Posterior vena cava (tissue), 2 donors: ENCODE results near the gene TAF4. TPM values are rescaled to one million over a fixed set of nuclear protein-coding genes. Genes with fewer than 3 reads are reported as not detected.

Experiments used
- DNase-seq: peaks from one replicate; pipeline ENCODE4 v3.0.0-alpha.2; 2020; ENCODE audit warnings: low spot score
- intact Hi-C, 2 donors: fragments of 100-400 bp; cut with DNase I; formaldehyde crosslinking; loops; one replicate each; pipeline versions ENCODE4 v1.14.1 to v1.14.2; 2022 to 2023
- total RNA-seq, 2 donors: library from RNA; stranded (reverse); fragmentation: NEBNext Ultra II Directional; extraction: Animal tissue kit (Norgen Biotek cat#: 25700); gene quantifications; one replicate each; pipeline ENCODE4 v1.2.1, GENCODE V29; 2021
- donor health status: DM: yes; HTN: yes; CAD: no.
- donor health status: DM: yes; HTN: yes; CAD: no.

The TAF4 gene
- total RNA-seq, 2 donors from 2014 or later, result 8.8 to 11.4 TPM

DNA sequence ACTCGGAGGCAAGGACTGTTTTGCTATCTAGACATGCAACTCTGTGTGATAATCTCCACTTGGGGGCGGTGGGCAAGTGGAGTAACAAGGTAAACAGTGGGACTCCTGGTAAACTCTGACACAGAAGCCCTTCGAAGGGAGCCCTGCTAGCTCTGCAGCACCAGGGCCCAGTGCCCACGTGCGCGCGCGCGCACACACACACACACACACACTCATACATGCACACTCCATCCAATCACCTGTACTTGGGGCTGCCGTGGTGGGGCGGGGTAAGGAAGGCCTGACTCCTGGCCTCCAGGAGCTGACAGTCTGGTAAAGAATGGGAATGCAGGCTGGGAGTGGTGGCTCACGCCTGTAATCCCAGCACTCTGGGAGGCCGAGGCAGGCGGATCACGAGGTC, 36.4 kb downstream of the TAF4 start:
- no peak for DNase-seq
- intact Hi-C loops, result no loop called here

GRCh38 chr20:62028384-62028783, 37.3 kb downstream of the TAF4 start:
- intact Hi-C loops, result no loop called here
- no peak for DNase-seq

GRCh38 chr20:62027698-62028321, 37.9 kb downstream of the TAF4 start:
- no peak for DNase-seq
- intact Hi-C loops, result no loop called here

DNA sequence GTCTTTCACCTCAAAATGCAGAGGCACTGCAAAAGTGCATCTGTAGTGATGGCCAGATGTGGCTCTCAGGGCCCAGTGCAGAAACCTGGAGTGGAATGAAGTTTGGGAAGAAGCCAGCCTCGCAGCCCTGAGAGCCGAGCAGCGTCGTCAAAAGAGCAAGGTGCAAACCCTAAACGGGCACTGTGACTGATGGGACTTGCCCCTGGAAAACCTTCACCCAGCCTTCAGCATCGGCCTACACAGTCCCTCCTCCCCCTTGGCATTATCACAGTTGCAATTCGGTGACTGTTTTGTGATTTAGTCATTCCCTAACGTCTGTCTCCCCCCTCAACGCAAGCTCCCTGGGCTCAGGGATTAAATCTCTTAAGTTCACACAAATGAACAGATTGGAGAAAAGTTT, 38.6 kb downstream of the TAF4 start:
- intact Hi-C loops, result no loop called here

DNA sequence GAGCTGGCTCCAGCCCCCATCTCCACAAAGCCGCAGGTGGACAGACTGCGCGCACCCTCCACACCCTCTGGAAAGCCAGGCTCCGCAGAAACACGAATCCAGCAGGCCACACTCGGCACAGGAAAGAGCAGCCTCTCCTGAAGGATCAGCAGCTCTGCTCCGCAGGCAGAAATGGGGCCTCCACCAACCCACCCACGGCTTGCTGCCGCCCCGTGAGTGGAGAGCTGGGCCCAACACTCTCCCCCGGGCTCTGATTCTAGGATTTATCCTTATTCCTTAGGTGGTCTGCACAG, 39.2 kb downstream of the TAF4 start:
- intact Hi-C loops, result no loop called here

More for the DNA sequence above, 38.6 kb downstream of the TAF4 start:
- no peak for DNase-seq

GRCh38 chr20:62025832-62026563, 39.7 kb downstream of the TAF4 start:
- intact Hi-C loops, result no loop called here

More for the DNA sequence above, 39.2 kb downstream of the TAF4 start:
- no peak for DNase-seq

GRCh38 chr20:62025394-62025793, 40.3 kb downstream of the TAF4 start:
- no peak for DNase-seq
- intact Hi-C loops, result no loop called here

More at GRCh38 chr20:62025832-62026563, 39.7 kb downstream of the TAF4 start:
- no peak for DNase-seq

- intact Hi-C loops, result loop anchor here in 1 of 2 donors (2.0 kb wide), 1 partner anchor 57 kb away; no protein-coding TSS in a partner anchor
- DNase-seq, result no peak
Observed at GRCh38 chr20:62023935-62024334, 41.7 kb downstream of the TAF4 start.

DNA sequence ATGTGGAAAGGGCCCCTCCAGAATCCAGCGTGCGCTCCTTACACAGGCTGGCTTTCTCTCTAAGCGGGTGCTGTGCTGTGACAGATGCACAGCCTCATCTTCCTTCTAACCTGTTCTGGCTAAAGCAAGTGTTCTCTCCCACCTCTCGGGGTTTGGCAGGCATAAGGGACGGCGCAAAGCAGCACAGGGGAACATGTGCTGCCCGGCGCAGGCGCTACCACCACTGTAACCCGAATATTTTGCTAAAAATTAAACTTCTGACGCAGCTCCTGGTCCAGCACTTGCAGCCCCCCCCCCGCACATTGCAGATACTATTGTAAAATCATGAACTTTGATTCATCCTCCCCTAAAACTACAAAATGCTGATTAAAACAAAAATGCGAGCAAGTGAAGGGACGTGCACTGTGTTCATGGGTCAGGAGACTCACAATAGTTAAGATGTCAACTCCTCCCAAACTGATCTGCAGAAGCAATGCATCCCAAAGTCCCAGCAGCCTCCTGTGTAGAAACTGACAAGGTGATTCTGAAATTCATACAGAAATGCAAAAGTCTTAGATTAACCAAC, 43.0 kb downstream of the TAF4 start:
- intact Hi-C loops, result loop anchor here in 1 of 2 donors (2.0 kb wide), 1 partner anchor 58 kb away; no protein-coding TSS in a partner anchor
- DNase-seq, result no peak

- no peak for DNase-seq
- intact Hi-C loops, result loop anchor here in 1 of 2 donors (2.0 kb wide), 1 partner anchor 59 kb away; no protein-coding TSS in a partner anchor
Observed at GRCh38 chr20:62021793-62022385, 43.8 kb downstream of the TAF4 start.

GRCh38 chr20:62020935-62021701, 44.6 kb downstream of the TAF4 start:
- intact Hi-C loops, result no loop called here
- peak; percentile 88 for DNase-seq

DNA sequence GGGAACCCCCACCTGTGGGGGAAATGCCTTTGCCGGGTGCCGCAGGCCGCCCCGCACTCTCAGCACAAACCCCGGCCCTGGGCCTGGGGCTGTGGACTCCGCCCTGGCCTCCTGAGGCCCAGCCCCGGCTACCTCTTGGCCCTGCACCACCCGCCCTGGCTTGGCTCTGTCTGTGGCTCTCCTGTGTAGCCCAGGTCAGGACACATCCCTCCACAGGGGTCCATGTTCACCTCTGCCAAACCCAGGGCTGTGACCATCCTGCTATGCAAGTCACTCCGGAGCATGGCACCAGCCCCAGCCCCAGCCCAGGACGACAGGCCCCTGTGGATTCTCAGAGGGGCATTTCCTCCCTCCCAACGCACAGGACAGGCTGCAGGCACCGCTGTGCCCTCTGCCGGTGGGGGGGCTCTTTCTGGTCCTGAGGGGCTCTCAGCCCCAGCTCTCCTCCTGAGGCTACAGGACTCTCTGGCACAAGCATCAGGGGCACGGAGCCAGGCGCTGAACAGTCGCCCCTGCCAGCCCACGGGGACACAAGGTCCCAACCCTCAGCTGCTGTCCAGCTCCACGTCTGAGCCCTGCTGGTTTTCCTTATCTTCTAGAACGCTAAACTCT, 45.7 kb downstream of the TAF4 start:
- DNase-seq, result peak; percentile 67
- intact Hi-C loops, result loop anchor here in 1 of 2 donors (5.0 kb wide), 1 partner anchor 122 kb away; the partner anchor contains the start of genes PSMA7 and SS18L1

GRCh38 chr20:62019144-62019805, 46.4 kb downstream of the TAF4 start:
- peak; percentile 71 for DNase-seq
- intact Hi-C loops, result loop anchor here in 1 of 2 donors (5.0 kb wide), 1 partner anchor 123 kb away; the partner anchor contains the start of genes PSMA7 and SS18L1

- no peak for DNase-seq
- intact Hi-C loops, result loop anchor here in 1 of 2 donors (5.0 kb wide), 1 partner anchor 124 kb away; the partner anchor contains the start of genes PSMA7 and SS18L1
Observed at GRCh38 chr20:62018437-62019143, 47.1 kb downstream of the TAF4 start.

GRCh38 chr20:62015540-62016288, 50.0 kb downstream of the TAF4 start:
- no peak for DNase-seq
- intact Hi-C loops, result loop anchor here in 1 of 2 donors (5.0 kb wide), 1 partner anchor 127 kb away; the partner anchor contains the start of genes PSMA7 and SS18L1

DNA sequence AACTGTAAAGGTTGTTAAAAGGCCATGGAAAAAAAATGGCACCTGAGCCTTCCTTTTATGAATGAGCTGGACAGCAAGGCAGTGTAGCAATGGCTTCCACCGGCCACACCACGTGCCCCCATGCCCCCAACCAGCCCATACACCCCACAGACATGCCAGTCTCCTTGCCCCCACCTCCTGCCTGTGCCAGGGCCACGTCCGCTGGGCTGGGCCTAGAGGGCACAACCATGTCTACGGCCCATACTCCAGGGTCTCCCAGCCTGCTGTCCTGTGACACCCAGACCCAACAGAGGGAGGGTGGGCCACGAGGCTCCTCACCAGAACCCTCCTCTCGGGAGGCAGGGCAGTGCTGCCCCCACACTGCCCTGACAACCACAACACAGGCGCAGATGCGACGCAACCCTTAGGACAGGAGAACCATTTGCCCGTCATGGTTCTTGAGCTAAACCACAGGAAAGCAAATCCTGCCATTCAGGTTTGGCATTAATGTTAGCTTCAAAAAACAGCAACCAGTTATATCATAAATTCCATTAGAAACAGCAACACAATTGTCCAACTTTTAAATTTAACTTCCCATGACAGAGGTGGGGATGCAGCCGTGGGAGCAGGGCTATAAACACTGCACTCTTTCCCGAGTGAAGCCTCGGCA, 50.7 kb downstream of the TAF4 start:
- intact Hi-C loops, result loop anchor here (5.0 kb wide), 2 partner anchors 122 to 127 kb away; partner anchors contain the start of genes PSMA7 (in 1 of the 2) and SS18L1 (in 1 of the 2)
- DNase-seq, result no peak
